CD4-positive, alpha-beta T cell treated with Interleukin-12 subunit alpha and Interleukin-12 subunit beta, for 1 hour (primary cell): ENCODE data around the gene BRWD1.
"Not testable (repeated sequence)": the region's sequence is repeated elsewhere in the genome, so short reads cannot be mapped to it uniquely, and the experiment has no call there.

ENCODE experiments used
- DNase-seq: peaks from one replicate; pipeline ENCODE4 v3.0.0-alpha.2; 2020

The BRWD1 gene

DNA sequence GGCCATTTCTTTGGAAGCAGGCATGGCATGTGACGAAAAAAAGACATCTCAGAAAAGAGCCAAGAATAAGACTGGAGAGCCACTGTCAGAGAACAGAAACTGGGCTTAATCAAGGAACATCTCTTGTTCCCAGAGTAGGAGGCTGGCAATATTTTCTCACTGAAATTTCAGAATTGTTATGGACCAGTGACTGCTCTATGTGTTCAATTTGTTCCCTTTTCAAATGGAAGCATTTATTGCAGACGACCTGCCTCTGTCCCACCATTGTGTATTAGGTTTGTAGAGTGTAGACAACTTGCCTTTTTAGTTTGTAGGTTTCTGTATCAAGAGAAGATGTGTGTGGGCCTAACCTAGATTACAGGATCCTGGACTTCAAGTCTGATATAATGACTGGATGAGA, 148.9 kb downstream of the BRWD1 start:
- DNase-seq = no peak

DNA sequence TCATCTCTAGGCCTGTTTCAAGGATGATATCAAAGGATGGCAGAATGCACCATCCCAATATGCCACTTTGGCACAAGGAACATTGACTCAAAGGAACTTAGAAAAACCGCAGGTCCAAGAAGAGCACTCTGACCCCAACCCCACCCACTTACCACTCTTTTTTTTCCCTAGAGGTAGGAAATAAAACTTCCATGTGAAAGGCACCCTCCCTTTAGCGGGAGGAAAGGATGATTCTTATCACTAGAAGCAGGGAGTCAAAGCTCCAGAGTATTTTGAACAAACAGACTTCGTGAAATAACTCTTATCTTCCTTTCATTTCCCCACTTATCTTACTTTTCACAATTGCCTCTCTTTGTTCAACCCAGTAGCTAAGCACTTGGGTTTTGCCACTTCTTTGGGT, 152.4 kb downstream of the BRWD1 start:
- DNase-seq = no peak

DNA sequence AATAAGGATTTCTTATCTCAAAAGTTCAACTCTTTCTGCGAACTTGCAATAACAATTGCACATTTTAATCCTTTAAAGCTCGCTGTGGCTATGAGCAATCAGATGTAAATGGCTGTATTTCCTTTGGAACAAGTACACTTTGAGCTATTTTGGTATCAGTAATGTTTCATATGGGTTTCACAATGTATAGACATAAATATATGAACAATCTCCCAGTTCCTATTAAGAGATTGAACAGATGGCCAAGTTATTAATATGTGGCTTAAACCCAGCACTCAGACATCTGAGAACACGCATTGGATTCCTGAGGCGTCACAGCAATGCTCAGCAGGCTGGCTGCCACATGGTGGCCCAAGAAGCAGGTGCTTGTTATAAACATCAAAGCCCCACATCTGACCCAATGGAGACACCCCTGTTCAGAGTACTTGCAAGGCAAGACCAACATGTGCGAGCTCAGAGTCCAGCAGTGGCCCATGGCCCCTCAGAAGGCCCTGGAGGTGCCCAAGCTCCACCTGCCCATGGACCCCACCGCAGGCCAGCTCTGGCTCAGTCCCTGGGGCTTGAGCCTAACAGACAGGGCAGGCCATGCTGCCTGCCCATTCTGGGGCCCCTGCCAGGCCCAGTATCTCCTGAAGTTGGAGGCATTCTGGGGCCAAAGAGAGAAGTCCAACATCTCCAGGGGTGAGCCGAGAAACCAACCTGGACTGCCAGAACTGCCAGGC, 153.9 kb downstream of the BRWD1 start:
- no peak for DNase-seq

DNA sequence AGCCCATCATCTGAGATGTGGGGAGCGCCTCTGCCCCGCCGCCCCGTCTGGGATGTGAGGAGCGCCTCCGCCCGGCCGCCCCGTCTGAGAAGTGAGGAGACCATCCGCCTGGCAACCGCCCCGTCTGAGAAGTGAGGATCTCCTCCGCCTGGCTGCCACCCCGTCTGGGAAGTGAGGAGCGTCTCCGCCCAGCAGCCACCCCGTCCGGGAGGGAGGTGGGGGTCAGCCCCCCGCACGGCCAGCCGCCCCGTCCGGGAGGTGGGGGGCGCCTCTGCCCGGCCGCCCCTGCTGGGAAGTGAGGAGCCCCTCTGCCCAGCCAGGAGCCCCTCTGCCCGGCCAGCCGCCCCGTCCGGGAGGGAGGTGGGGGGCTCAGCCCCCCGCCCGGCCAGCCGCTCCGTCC, 156.2 kb downstream of the BRWD1 start:
- DNase-seq = not testable (repeated sequence)

DNA sequence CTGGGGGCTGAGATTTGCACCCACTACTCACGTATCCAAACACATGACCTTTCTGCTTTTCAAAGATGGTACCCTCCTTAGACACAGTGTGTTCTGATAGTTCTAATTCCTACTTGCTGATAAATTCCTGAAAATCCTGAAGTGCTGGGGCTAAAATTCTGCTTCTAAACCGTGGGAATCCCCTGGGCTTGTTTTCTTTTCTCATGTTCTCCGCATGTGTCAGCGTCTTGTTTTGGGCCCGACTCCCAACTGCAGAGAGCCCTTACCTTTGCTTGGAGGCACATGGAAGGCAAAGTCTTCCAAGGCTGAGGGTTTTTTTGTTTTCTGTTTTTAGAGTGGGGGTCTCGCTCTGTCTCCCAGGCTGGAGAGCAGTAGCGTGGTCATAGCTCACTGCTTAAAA, 157.4 kb downstream of the BRWD1 start:
- no peak for DNase-seq

DNA sequence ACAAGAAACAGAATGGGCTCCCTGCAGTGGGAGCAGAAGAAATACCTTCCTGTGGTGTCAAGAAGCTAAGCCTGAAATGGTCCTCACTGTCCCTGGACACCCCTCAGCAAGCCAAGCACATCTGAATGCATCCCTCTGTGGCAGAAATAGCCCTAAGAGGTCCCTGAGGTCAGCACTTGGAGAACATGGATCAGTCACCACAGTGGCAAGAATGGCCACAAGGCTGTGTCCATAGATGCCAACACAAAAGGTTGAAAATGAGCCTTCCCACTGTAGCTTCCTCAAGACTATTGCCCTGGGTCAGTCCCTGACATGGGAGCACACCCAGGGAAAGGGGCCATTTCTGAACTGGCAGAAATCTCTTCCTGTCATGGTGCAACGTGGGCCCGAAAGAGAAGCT, 157.9 kb downstream of the BRWD1 start:
- no peak for DNase-seq

DNA sequence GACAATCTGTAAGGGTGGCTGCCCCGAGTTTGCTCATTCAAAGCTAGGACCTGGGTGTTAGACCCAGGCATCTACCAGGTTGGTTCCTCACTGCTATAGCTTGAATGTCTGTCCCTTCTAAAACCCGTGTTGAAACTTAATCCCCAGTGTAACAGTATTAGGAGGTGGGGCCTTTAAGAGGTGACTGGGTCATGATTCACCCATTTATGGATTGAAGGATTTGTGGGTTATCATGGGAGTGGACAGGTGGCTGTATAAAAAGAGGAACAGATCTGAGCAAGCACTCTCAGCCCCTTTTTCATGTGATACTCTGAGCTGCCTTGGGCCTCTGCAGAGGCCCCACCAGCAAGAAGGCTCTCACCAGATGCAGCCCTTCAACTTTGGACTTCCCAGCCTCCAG, 159.6 kb downstream of the BRWD1 start:
- DNase-seq = no peak

DNA sequence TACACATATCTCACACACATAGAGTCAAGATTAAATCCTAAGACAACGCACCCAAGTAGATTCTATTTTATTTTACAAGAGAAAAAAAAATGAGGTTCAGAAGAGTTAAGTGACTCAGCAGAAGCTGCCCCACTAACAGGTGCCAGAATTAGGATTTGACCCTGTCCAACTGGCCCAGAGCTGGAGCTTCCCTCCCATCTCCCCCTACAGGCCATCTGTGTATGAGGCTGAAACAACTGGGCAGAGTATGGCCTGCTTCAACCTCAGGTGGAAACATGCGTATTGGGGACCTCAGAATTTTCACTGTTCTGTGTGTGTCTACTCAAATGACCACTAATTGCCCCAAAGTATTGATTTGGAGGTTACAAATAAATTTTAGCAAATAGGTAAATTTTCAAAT, 160.1 kb downstream of the BRWD1 start:
- no peak for DNase-seq

DNA sequence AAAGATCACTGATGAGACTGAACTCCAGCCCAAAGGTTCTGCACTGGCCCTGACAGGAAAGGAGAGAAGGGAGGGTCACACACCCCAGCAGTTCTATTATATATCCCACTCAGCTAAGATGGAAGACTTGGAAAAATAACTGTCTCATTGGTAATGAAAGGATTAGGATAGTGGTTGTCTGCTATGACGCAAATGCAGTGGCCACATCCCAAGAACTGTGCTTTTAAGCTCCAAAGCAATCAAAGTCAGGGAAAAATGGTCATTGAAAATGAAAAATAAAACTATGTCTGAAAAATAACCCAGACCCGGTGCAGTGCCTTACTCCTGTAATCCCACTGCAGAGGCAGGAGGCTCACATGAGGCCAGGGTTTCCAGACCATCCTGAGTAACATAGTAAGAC, 161.2 kb downstream of the BRWD1 start:
- no peak for DNase-seq

DNA sequence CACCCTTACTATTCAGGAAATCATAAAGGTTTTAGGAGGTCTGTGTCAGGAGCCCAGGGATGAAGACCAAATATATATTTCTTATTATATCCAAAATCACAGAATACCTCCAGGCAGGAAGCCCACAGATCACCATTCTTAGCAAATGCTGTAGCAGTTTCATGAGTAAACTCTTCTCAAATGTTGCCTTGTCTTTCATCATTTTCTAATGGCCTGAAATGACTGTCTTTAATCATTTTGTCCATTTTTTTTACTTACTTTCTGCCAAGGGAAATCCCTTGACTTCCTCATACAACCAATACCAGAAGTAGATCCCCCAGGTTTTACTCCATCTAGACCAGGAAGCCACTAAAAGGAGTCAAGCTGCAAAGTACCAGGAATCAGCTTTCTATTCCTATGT, 162.6 kb downstream of the BRWD1 start:
- DNase-seq = no peak

DNA sequence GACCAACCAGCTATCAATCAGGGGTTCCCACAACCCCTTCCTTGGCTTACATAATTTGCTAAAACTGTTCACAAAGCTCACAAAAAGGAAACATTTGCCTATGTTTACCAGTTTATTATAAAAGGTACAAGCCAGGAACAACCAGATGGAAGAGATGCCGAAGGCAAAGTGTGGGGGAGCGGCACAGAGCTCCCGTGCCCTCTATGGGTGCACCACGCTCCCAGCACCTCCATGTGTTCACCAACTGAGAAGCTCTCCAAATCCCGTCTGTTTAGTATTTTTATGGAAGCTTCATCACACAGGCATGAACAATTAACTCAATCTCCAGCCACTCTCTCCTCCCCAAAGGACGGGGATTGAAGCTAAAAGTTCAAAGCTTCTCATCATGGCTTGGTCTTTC, 163.1 kb downstream of the BRWD1 start:
- no peak for DNase-seq

DNA sequence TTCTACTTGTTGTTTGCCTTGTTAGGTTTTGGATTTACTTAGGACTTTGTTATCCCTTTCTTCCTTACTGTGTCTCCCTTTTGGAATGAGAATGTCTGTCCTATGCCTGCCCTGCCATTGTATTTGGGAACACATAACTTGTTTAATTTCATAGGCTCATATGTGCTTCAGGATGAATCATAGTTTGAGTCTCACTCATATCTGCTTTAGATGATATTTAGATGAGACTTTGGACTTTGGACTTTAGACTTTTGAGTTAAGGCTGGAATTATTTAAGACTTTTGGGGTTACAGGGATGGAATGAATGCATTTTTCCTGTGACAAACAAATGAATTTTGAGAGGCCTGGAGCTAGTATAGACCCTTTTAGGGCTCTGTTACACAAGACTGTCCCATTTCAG, 163.6 kb downstream of the BRWD1 start:
- no peak for DNase-seq

DNA sequence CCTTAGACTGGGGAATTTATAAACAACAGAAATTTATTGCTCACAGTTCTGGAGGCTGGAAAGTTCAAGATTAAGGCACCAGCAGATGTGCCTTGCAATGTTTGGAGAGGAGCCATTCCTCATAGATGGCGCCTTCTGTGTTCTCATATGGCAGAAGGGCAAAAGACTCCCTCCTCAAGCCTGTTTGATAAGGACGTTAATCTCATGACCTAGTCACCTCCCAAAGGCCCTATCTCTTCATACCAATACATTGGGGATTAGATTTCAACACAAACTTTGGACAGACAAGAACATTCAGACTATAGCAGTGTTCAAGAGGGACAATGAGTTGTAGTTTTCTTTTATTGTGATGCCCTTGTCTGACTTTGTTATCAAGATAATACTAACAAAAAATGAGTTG, 164.5 kb downstream of the BRWD1 start:
- DNase-seq = no peak

DNA sequence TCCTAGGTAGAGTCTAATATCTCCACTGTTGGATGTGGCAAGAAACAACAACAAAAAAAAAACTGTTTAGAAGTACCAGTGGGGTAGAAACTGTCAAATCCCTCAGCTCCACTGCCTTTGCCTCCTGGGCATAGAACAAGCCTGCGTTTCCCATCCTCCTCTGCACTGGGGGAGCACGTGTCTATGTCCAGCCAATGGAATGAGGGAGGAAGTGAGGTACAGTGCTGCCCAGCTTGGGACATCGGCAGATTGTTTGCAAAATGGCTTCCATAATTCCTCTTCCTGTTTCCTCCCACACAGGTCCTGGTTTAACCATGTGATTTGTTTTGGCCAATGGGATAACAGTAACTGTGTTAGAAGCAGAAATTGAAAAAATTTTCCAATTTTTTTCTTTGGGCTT, 169.2 kb downstream of the BRWD1 start:
- DNase-seq = no peak

DNA sequence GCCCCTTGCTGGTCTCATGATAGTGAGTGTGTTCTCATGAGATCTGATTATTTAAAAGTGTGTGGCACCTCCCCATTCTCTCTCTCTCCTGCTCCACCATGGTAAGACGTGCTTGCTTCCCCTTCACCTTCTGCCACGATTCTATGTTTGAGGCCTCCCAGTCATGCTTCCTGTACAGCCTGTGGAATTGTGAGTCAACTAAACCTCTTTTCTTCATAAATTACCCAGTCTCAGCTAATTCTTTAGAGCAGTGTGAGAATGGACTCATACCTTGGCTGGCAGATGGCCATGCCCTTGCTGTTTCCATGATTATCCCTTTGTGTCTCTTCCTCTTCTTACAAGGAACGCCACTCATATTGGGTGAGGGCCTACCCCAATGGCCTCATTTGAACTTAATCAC, 170.5 kb downstream of the BRWD1 start:
- no peak for DNase-seq

DNA sequence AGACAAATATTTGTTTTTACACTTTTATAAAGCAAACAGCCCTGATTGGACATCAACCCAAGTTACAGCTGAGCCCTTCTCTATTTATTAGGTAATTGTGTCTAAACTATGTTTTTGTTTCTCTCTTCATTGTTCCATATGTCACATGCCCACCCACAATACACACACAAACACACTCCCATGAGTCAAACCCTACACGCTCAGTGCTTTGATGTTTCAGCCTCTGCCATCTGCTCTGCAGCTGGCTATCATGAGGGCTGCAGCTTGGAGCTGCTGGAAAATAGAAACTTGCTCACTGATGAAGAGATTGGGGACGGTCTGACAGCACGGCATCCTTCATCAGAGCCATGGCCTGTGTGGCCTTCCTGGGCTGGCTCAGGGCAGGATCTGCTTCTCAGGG, 171.9 kb downstream of the BRWD1 start:
- DNase-seq = no peak

DNA sequence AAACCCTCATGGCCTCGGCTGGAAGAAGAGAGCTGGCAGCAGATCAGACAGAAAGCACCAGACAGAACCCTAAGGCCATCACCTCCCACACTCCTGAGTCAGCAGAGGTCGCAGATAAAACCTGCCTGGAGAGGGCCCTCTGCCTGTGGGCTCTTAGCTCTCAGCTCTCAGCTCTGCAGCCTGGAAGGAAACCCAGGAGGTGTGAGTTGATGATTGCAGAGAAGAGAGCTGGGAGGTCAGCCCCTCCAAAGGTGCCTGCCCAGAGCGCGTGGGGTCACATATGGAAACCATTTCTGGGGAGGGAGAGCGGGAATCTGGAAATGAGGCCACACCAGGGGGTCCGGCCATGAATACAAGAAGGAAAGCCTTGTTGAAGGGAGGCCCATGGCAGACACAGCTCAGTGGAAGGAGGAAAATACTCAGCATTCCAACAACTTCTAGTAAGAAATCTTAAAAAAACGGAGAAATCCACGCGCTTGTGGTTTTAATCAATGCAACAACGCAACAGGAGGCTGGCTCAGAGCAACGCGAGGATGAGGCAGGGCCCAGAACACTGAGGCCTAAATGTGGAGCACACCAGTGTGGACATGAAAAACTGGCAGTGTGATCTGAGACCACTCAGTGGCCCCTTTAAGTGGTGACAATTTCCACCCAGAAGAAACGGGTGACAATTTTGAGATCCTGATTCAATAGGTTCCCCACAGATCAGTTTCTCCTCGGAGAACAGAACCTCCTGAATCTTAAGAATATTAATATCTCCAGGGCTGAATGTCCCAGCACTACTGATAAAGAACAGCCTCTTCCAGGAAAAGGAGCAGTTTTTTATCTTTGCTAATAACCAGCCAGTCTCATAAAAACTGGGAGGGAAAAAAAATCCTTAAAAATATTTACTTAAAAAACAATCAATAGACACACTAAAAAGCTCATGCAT, 175.9 kb downstream of the BRWD1 start:
- DNase-seq = no peak

DNA sequence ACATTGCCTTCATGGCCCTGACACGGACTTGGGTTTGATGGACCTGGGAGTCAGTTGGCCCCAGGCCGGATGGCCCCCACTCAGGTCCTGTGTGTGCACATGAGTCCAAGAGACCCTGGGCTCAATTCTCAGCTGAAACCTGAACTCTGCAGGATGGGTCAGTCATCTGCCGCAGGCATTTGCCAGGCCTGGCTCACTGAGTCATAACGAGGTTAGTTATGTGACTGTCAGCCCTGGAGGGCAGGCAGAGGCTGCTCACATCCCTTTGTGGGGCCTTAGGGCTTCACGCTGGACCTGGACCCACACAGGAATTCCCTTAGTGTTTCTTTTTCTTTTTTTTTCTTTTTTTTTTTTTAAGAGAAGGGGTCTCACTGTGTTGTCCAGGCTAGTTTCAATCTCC, 176.7 kb downstream of the BRWD1 start:
- no peak for DNase-seq

DNA sequence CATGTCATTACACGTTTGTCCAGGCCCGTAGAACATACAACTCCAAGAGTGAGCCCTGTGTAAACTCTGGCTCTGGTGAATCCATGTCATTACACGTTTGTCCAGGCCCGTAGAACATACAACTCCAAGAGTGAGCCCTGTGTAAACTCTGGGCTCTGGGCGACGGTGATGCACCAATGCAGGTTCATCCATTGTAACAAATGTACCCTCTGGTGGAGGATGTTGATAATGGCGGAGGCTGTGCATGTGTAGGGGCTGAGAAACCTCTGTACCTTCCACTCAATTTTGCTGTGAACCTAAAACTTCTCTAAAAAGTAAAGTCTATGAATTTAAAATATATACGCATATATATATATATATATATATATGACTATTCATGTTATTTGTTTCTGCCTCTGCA, 177.3 kb downstream of the BRWD1 start:
- not testable (repeated sequence) for DNase-seq

DNA sequence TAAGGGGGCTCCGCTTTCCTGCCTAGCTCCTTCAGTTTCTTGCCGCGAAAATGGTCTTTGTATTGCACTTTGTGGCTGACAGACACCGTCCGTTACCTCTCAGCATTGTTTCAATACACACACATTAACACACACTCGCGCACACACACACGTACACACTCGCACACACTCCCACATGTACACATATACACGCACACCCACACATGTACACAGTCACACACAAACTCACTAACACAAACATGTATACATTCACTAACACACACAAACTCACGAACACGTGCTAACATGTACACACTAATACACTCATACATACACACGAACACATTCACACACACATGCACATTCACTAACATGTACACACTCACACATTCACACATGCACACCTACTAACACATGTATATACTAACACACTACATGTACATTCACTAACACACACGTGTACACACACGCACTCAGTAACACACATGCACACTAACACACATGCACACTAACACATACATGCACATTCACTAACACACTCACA, 179.1 kb downstream of the BRWD1 start:
- DNase-seq = no peak
